ENCODE results near the gene EEF1AKMT1.

Gene EEF1AKMT1

DNA sequence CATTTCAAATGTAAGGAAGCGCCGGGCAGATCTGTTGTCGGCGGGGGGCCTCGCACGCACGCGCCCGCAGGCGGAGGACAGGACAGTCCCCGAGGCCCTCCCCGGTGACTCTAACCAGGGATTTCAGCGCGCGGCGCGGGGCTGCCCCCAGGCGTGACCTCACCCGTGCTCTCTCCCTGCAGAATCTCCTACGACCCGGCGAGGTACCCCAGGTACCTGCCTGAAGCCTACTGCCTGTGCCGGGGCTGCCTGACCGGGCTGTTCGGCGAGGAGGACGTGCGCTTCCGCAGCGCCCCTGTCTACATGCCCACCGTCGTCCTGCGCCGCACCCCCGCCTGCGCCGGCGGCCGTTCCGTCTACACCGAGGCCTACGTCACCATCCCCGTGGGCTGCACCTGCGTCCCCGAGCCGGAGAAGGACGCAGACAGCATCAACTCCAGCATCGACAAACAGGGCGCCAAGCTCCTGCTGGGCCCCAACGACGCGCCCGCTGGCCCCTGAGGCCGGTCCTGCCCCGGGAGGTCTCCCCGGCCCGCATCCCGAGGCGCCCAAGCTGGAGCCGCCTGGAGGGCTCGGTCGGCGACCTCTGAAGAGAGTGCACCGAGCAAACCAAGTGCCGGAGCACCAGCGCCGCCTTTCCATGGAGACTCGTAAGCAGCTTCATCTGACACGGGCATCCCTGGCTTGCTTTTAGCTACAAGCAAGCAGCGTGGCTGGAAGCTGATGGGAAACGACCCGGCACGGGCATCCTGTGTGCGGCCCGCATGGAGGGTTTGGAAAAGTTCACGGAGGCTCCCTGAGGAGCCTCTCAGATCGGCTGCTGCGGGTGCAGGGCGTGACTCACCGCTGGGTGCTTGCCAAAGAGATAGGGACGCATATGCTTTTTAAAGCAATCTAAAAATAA, 52.1 kb downstream of the EEF1AKMT1 start:
- peak overlapping the region; percentile 21 to 35 for H3K4me3 ChIP-seq (replicated peaks in 1 of 2; ENCODE audit: low read depth in 2 of 2, low read length in 2 of 2)
- TF ChIP-seq, protein P1, sequence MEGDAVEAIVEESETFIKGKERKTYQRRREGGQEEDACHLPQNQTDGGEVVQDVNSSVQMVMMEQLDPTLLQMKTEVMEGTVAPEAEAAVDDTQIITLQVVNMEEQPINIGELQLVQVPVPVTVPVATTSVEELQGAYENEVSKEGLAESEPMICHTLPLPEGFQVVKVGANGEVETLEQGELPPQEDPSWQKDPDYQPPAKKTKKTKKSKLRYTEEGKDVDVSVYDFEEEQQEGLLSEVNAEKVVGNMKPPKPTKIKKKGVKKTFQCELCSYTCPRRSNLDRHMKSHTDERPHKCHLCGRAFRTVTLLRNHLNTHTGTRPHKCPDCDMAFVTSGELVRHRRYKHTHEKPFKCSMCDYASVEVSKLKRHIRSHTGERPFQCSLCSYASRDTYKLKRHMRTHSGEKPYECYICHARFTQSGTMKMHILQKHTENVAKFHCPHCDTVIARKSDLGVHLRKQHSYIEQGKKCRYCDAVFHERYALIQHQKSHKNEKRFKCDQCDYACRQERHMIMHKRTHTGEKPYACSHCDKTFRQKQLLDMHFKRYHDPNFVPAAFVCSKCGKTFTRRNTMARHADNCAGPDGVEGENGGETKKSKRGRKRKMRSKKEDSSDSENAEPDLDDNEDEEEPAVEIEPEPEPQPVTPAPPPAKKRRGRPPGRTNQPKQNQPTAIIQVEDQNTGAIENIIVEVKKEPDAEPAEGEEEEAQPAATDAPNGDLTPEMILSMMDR (IDR thresholded peaks at IDR 0.05; ENCODE audit: low read depth, low read length): no peak
- peak; percentile 59 to 72 for DNase-seq (ENCODE audit: low read depth in 2 of 2)

DNA sequence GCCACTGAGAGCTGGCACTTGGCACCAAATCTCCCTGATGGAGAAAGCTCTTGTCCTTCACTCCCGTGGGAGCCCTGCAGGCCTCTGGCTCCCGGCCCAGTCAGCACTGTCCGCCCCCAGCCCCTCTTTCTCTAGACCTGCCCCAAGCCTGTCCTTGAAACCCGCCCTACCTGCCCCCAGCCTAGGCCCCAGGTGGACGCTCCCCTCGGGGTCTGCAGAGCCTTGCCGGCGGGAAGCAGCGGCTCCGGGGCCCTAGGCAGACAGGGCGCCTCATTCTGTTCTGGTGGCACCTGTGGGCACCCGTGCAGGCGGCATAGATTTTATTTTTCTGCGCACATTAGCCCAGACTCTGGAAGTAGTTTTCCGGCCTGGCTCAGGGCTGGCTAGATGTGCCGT, 52.7 kb downstream of the EEF1AKMT1 start:
- DNase-seq (ENCODE audit: low read depth in 2 of 2): no peak
- TF ChIP-seq, protein P1 (IDR thresholded peaks at IDR 0.05; ENCODE audit: low read depth, low read length): no peak
- H3K4me3 ChIP-seq (replicated peaks in 1 of 2; ENCODE audit: low read depth in 2 of 2, low read length in 2 of 2): no peak overlapping the region

DNA sequence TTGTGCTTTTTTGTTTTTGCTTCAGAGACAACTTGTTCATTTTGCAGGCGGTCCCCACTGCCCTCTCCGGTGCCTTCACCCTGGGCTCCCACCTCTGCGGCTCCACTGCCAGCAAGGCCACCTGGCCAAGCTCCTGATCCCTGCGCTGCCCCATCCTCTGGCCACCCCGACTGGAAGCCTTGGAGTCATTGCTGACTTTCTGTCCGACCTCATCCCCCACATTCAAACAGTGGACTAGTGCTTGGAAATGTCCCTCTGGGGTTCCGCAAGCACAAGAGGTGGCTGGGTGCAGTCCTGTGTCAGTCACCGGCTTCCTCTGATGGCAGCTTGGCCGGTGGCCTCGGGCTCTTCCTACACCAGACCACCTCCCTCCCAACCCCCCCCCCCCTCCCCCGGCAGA, 53.3 kb downstream of the EEF1AKMT1 start:
- no peak for DNase-seq (ENCODE audit: low read depth in 2 of 2)
- no peak overlapping the region for H3K4me3 ChIP-seq (replicated peaks in 1 of 2; ENCODE audit: low read depth in 2 of 2, low read length in 2 of 2)
- TF ChIP-seq, protein P1 (IDR thresholded peaks at IDR 0.05; ENCODE audit: low read depth, low read length): no peak

DNA sequence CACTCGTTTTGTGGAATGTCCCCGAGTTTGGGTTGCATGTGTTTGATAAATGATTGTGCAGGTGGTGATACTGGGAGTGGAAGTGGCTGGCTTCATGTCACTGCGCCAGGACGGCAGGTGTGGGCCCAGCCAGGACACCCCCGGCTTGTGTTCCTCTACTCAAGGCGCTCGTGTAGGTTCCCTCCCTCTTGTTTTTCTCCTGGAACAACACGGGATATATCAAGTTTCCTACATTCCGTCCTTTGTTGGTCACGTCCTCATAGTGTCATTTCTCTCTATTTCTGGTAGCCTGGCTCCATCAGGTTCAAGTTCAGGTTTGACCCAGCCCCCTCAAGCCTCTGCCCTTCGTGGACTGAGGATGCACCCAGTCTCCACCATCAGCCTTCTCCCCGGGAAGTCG, 54.0 kb downstream of the EEF1AKMT1 start:
- TF ChIP-seq, protein P1 (IDR thresholded peaks at IDR 0.05; ENCODE audit: low read depth, low read length): no peak
- no peak for DNase-seq (ENCODE audit: low read depth in 2 of 2)
- H3K4me3 ChIP-seq (replicated peaks in 1 of 2; ENCODE audit: low read depth in 2 of 2, low read length in 2 of 2): no peak overlapping the region

DNA sequence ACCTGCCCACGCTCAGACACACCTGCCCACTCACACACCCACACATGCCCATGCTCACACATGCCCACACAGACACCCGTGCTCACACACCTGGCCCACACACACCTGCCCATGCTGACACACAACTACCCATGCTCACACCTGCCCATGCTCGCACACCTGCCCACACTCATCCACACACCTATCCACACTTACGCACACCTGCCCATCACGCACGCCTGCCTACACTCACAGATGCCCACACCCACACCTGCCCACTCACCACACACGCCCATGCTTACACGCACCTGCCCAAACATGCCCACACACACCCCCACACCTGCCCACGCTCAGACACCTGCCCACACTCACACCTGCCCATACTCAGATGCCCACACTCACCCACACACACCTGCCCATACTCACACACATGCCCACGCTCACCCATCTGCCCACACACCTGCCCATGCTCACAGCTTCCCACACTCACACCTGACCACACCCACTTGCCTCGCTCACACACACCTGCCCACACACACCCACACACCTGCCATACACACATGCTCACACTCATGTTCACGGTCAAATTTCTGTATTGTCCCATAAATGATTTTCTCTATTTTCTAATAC, 54.7 kb downstream of the EEF1AKMT1 start:
- no peak for DNase-seq (ENCODE audit: low read depth in 2 of 2)
- no peak overlapping the region for H3K4me3 ChIP-seq (replicated peaks in 1 of 2; ENCODE audit: low read depth in 2 of 2, low read length in 2 of 2)
- TF ChIP-seq, protein P1 (IDR thresholded peaks at IDR 0.05; ENCODE audit: low read depth, low read length): no peak

DNA sequence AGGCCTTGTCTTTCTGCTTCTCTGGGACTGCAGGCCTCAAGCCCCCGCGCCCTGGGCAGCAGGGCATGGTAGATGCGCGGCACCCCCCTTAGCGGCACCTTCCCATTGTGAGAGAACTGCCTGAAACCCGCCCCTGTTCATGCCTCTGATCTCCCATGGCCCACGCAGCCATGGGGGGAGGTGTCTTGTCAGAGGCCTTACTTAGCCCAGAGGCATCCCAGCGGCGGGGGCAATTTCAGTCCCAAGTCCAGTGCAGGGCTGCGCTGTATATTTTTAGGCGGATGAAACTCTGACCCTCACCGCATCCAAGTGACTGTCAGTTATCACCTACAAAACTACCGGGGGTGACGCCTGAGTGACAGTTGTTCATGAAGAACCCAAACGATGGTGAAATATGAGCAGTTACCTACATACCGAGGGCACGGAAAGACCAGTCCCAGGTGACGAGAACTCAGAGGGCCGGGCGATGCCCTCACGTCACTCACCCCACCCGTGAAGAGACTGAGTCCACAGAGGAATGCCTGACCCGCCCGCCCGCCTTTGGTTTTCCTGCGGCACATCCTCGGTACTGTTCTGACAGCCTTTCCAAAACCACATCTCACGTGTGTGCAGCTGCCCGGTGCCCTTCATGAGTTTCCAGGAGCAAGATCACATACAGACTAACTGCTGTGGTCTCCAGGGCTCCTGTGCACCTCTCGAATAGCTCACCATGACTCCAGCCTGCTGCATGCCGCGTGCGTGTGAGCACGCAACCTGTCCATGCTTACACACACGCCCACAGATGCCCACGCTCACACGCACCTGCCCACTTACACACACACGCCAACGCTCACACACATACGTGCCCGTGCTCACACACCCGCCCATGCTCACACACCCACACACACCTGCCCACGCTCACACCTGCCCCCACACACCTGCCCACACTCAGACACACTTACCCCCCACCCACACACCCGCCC, 55.9 kb downstream of the EEF1AKMT1 start:
- DNase-seq (ENCODE audit: low read depth in 2 of 2): no peak
- H3K4me3 ChIP-seq (replicated peaks in 1 of 2; ENCODE audit: low read depth in 2 of 2, low read length in 2 of 2): no peak overlapping the region

More for the DNA sequence above, 55.9 kb downstream of the EEF1AKMT1 start:
- TF ChIP-seq, protein P1 (IDR thresholded peaks at IDR 0.05; ENCODE audit: low read depth, low read length): no peak
